CD14-positive monocyte (primary cell): ENCODE data around the gene SORBS2. TPM values are rescaled to one million over a fixed set of nuclear protein-coding genes. Genes with fewer than 3 reads are reported as not detected.

Experiments used
- DNase-seq, 3 donors: peaks; one replicate each; pipeline ENCODE4 v3.0.0-alpha.2; 2011 to 2022
- H2AFZ ChIP-seq: 2 replicates; pipeline ENCODE4 v1.6.0; 2012; ENCODE audit warnings: mild to moderate bottlenecking, low read depth, low read length, inconsistent platforms; ENCODE audit not compliant: insufficient read depth, poor library complexity, severe bottlenecking
- H3K27ac ChIP-seq, 2 donors: 1 replicate in 1 of 2; 2 replicates in 1 of 2; pipeline ENCODE4 v1.5.1; 2012 to 2013; ENCODE audit warnings: low read length in 2 of 2, control low read depth in 1 of 2, inconsistent platforms in 1 of 2, low read depth in 1 of 2, mild to moderate bottlenecking in 1 of 2
- H3K27me3 ChIP-seq, 2 donors: one replicate each; pipeline versions ENCODE4 v1.6.0 to v1.6.1; 2011 to 2013; ENCODE audit warnings: low read length in 2 of 2; ENCODE audit not compliant: control insufficient read depth in 2 of 2, insufficient read depth in 2 of 2
- H3K36me3 ChIP-seq, 2 donors: replicated peaks in 1 of 2; 1 replicate in 1 of 2; 2 replicates in 1 of 2; pipeline versions ENCODE4 v1.5.1 to v1.6.1; 2012 to 2013; ENCODE audit warnings: low read length in 2 of 2, control low read depth in 1 of 2, inconsistent platforms in 1 of 2, mild to moderate bottlenecking in 1 of 2; ENCODE audit not compliant: insufficient read depth in 2 of 2, control insufficient read depth in 1 of 2
- H3K4me1 ChIP-seq, 2 donors: 1 replicate in 1 of 2; 2 replicates in 1 of 2; pipeline versions ENCODE4 v1.5.1 to v1.6.1; 2012 to 2013; ENCODE audit warnings: low read length in 2 of 2, control low read depth in 1 of 2, inconsistent platforms in 1 of 2, mild to moderate bottlenecking in 1 of 2, moderate library complexity in 1 of 2; ENCODE audit not compliant: insufficient read depth in 2 of 2, control insufficient read depth in 1 of 2
- H3K4me2 ChIP-seq: replicated peaks from 2 replicates; pipeline ENCODE3; 2012; ENCODE audit warnings: low read length, moderate library complexity, mild to moderate bottlenecking; ENCODE audit not compliant: poor library complexity, severe bottlenecking; ENCODE audit errors: extremely low read depth
- H3K4me3 ChIP-seq, 3 experiments: fragments of 200-600 bp in 1 of 3; sonication (generic) in 1 of 3; replicated peaks in 1 of 3; 1 replicate in 2 of 3; 2 replicates in 1 of 3; pipeline ENCODE4 v1.5.1; 2011 to 2013; ENCODE audit warnings: low read length in 3 of 3, mild to moderate bottlenecking in 3 of 3, control low read depth in 2 of 3, low read depth in 2 of 3, inconsistent platforms in 1 of 3, moderate library complexity in 1 of 3
- H3K79me2 ChIP-seq: 2 replicates; pipeline ENCODE4 v1.6.0; 2012; ENCODE audit warnings: mild to moderate bottlenecking, control low read depth, inconsistent platforms, low read length, moderate library complexity; ENCODE audit not compliant: insufficient read depth
- H3K9ac ChIP-seq: 2 replicates; pipeline ENCODE4 v1.6.0; 2017; ENCODE audit warnings: low read length, mild to moderate bottlenecking; ENCODE audit not compliant: insufficient read depth, poor library complexity, severe bottlenecking
- H3K9me3 ChIP-seq, 2 donors: replicated peaks in 1 of 2; 1 replicate in 1 of 2; 2 replicates in 1 of 2; pipeline versions ENCODE4 v1.5.1 to v1.6.1; 2012 to 2013; ENCODE audit warnings: low read length in 2 of 2, control low read depth in 1 of 2; ENCODE audit not compliant: control insufficient read depth in 1 of 2, insufficient read depth in 1 of 2
- H4K20me1 ChIP-seq: 2 replicates; pipeline ENCODE4 v1.6.0; 2012; ENCODE audit warnings: mild to moderate bottlenecking, low read length, control low read depth, moderate library complexity; ENCODE audit not compliant: insufficient read depth
- H3K27ac Mint-ChIP-seq, 7 donors: one replicate each; pipeline ENCODE4 v1.8.0; 2020; ENCODE audit warnings: mild to moderate bottlenecking in 7 of 7, mixed read lengths in 7 of 7, moderate library complexity in 6 of 7, inconsistent platforms in 2 of 7
- H3K27me3 Mint-ChIP-seq, 3 donors: one replicate each; pipeline ENCODE4 v1.8.0; 2021 to 2022; ENCODE audit warnings: low read depth in 3 of 3, mild to moderate bottlenecking in 3 of 3, mixed read lengths in 3 of 3, moderate library complexity in 3 of 3, inconsistent platforms in 1 of 3
- H3K36me3 Mint-ChIP-seq, 2 donors: one replicate each; pipeline ENCODE4 v1.8.0; 2020; ENCODE audit warnings: mixed read lengths in 2 of 2, inconsistent platforms in 1 of 2, mild to moderate bottlenecking in 1 of 2
- H3K4me1 Mint-ChIP-seq: one replicate; pipeline ENCODE4 v1.8.0; 2020; ENCODE audit warnings: mild to moderate bottlenecking, mixed read lengths
- H3K4me3 Mint-ChIP-seq, 2 donors: one replicate each; pipeline ENCODE4 v1.8.0; 2020; ENCODE audit warnings: mild to moderate bottlenecking in 2 of 2, mixed read lengths in 2 of 2, moderate library complexity in 1 of 2
- H3K9me3 Mint-ChIP-seq, 7 donors: one replicate each; pipeline ENCODE4 v1.8.0; 2020 to 2022; ENCODE audit warnings: mixed read lengths in 7 of 7, mild to moderate bottlenecking in 6 of 7, moderate library complexity in 6 of 7, inconsistent platforms in 2 of 7
- CTCF ChIP-seq: fragments of 200-600 bp; IDR thresholded peaks from one replicate; pipeline ENCODE4 v1.8.0; 2022; ENCODE audit warnings: antibody characterized with exemption, mild to moderate bottlenecking
- WGBS: methylation state at CpG from one replicate; pipeline ENCODE4 v1.1.5; 2013; ENCODE audit warnings: missing lambda C conversion rate; ENCODE audit not compliant: insufficient coverage; 5-methylcytosine and 5-hydroxymethylcytosine counted together
- intact Hi-C, 2 donors: fragments of 100-400 bp; cut with micrococcal nuclease; formaldehyde crosslinking; loops; one replicate each; pipeline versions ENCODE4 v1.15.0 to v1.15.1; 2023
- polyA plus RNA-seq, 3 donors: library from polyadenylated mRNA; depleted of rRNA in 1 of 3; unstranded in 2 of 3; stranded (reverse) in 1 of 3; fragments of 300-500 nt in 2 of 3; fragments of >200 nt in 1 of 3; fragmentation: Illumina TruSeq in 2 of 3; gene quantifications; 1 replicate in 2 of 3; 2 replicates in 1 of 3; pipeline ENCODE4 v1.2.3, GENCODE V29; 2012 to 2021

The SORBS2 gene
- polyA plus RNA-seq, 3 donors = not detected

GRCh38 chr4:185794637-185795036, 17.4 kb downstream of the SORBS2 start:
- Histone ChIP-seq H3K9ac (no peak overlapping the region), H3K27me3 (no peaks in the 10 kb centered on the region), H3K9me3 (no peaks in the 10 kb centered on the region), H3K36me3 (no peaks in the 10 kb centered on the region), H2AFZ (no peak overlapping the region), H3K4me1 (no peaks in the 10 kb centered on the region), H3K4me3 (no peak overlapping the region), H3K27ac (no peak overlapping the region), H4K20me1 (no peaks in the 10 kb centered on the region), H3K79me2 (no peaks in the 10 kb centered on the region), H3K4me2 (no peak overlapping the region)
- peaks cover 0 to 3% (median 0%) of the 10 kb centered on the region in 7 donors for H3K9me3 Mint-ChIP-seq
- no peak overlapping the region for H3K27ac Mint-ChIP-seq
- H3K27me3 Mint-ChIP-seq = peaks cover 3 to 7% (median 6%) of the 10 kb centered on the region in 3 donors
- H3K4me3 Mint-ChIP-seq = no peak overlapping the region
- no peaks in the 10 kb centered on the region for H3K36me3 Mint-ChIP-seq
- no peaks in the 10 kb centered on the region for H3K4me1 Mint-ChIP-seq
- no peak for DNase-seq
- 100% methylated on average over 1 of the region's 1 CpG for WGBS
- TF ChIP-seq CTCF = no peak
- intact Hi-C loops = no loop called here

- peaks cover 0 to 3% (median 0%) of the 10 kb centered on the region in 7 donors for H3K9me3 Mint-ChIP-seq
- DNase-seq = no peak
- TF ChIP-seq CTCF = no peak
- Histone ChIP-seq H2AFZ (no peak overlapping the region), H3K9me3 (no peaks in the 10 kb centered on the region), H3K79me2 (no peaks in the 10 kb centered on the region), H3K4me2 (no peak overlapping the region), H3K9ac (no peak overlapping the region), H3K4me3 (no peak overlapping the region), H3K27ac (no peak overlapping the region), H4K20me1 (no peaks in the 10 kb centered on the region), H3K36me3 (no peaks in the 10 kb centered on the region), H3K4me1 (no peaks in the 10 kb centered on the region), H3K27me3 (no peaks in the 10 kb centered on the region)
- H3K4me1 Mint-ChIP-seq = no peaks in the 10 kb centered on the region
- no peak overlapping the region for H3K4me3 Mint-ChIP-seq
- no peak overlapping the region for H3K27ac Mint-ChIP-seq
- no CpG with 5 or more reads among the region's 4 CpGs for WGBS
- intact Hi-C loops = no loop called here
- peaks cover 3 to 7% (median 6%) of the 10 kb centered on the region in 3 donors for H3K27me3 Mint-ChIP-seq
- H3K36me3 Mint-ChIP-seq = no peaks in the 10 kb centered on the region
Measured at GRCh38 chr4:185793716-185794115, 18.3 kb downstream of the SORBS2 start.
